Right atrium auricular region (tissue), 2 donors: ENCODE data around the gene ORAI2. TPM values are rescaled to one million over a fixed set of nuclear protein-coding genes. Genes with fewer than 3 reads are reported as not detected.

Experiments used
- DNase-seq: peaks from one replicate; pipeline ENCODE4 v3.0.0-alpha.2; 2019; ENCODE audit warnings: low spot score
- H3K27ac ChIP-seq, 2 donors: fragments of 200-600 bp; sonication (generic); 1 replicate in 1 of 2; 2 replicates in 1 of 2; pipeline ENCODE4 v1.5.1; 2016 to 2019
- H3K27me3 ChIP-seq, 2 donors: fragments of 200-600 bp; sonication (generic); one replicate each; pipeline versions ENCODE4 v1.5.1 to v1.6.0; 2017 to 2019
- H3K36me3 ChIP-seq: fragments of 200-600 bp; sonication (generic); one replicate; pipeline ENCODE4 v1.5.1; 2016
- H3K4me1 ChIP-seq, 2 donors: fragments of 200-600 bp; sonication (generic); one replicate each; pipeline versions ENCODE4 v1.5.1 to v1.6.0; 2017 to 2019
- H3K4me3 ChIP-seq, 2 donors: fragments of 200-600 bp; sonication (generic); 1 replicate in 1 of 2; 2 replicates in 1 of 2; pipeline ENCODE4 v1.5.1; 2017 to 2019; ENCODE audit warnings: mild to moderate bottlenecking in 1 of 2, moderate library complexity in 1 of 2
- H3K9me3 ChIP-seq, 2 donors: fragments of 200-600 bp; sonication (generic); one replicate each; pipeline ENCODE4 v1.5.1; 2019
- total RNA-seq, 2 donors: library from RNA; depleted of rRNA; stranded (reverse); fragments of >200 nt; gene quantifications; one replicate each; pipeline ENCODE4 v1.1.0, GENCODE V29; 2016
- TF ChIP-seq, protein P1 (sequence below), 2 donors: fragments of 200-600 bp; sonication (generic); IDR thresholded peaks; one replicate each; pipeline ENCODE4 v1.5.1; 2019; ENCODE audit warnings: antibody characterized with exemption in 2 of 2

The ORAI2 gene
- total RNA-seq, 2 donors from 2014 or later, result 5.9 to 13.3 TPM

DNA sequence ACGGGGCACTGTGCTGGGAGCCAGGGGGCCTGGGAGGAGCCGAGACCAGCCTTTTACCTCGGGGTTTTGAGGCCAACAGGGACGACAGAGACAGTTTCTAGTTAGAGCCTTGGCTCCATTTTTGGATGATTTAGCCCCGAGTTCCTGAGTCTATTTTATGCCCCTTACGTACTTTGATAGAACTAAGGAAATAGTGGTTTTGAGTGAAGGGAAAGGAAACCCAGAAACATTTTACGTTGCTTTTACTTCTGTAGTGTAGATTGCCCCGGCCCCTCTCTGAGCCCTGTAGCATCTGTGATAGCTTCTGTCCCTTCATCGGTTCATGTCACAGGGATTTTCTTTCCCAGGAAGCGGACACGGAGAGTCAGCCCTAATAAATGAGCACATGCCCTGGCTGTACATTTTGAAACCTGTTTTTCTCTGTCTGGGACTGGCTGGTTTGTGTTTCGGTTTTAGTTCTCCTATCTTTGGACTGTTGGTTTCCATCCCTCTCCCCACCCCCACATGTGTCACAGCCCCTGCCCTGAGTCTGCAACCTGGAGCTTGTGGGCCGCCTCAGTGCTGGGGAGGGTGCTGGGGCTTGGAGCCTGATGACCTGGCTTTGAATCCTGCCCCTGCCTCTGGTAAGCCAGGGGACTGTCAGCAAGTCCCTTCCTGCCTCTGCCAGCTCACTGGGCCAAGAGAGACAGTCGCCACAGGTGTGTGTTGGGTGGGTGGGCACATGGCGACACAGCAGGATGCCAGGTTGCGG lies 6.9 kb upstream of the ORAI2 start:
- TF ChIP-seq, protein P1, sequence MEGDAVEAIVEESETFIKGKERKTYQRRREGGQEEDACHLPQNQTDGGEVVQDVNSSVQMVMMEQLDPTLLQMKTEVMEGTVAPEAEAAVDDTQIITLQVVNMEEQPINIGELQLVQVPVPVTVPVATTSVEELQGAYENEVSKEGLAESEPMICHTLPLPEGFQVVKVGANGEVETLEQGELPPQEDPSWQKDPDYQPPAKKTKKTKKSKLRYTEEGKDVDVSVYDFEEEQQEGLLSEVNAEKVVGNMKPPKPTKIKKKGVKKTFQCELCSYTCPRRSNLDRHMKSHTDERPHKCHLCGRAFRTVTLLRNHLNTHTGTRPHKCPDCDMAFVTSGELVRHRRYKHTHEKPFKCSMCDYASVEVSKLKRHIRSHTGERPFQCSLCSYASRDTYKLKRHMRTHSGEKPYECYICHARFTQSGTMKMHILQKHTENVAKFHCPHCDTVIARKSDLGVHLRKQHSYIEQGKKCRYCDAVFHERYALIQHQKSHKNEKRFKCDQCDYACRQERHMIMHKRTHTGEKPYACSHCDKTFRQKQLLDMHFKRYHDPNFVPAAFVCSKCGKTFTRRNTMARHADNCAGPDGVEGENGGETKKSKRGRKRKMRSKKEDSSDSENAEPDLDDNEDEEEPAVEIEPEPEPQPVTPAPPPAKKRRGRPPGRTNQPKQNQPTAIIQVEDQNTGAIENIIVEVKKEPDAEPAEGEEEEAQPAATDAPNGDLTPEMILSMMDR (IDR thresholded peaks at IDR 0.05), result no peak
- Histone ChIP-seq H3K4me1 (no peaks in the 10 kb centered on the region), H3K4me3 (no peak overlapping the region), H3K36me3 (peaks cover 37% of the 10 kb centered on the region), H3K9me3 (no peaks in the 10 kb centered on the region), H3K27ac (no peak overlapping the region), H3K27me3 (no peaks in the 10 kb centered on the region)
- no peak for DNase-seq

GRCh38 chr7:102427019-102427405 lies 6.4 kb upstream of the ORAI2 start:
- H3K27ac ChIP-seq, result no peak overlapping the region
- H3K4me3 ChIP-seq, result no peak overlapping the region
- no peaks in the 10 kb centered on the region for H3K4me1 ChIP-seq
- no peaks in the 10 kb centered on the region for H3K27me3 ChIP-seq
- TF ChIP-seq, protein P1 (IDR thresholded peaks at IDR 0.05), result no peak
- no peaks in the 10 kb centered on the region for H3K9me3 ChIP-seq
- peaks cover 32% of the 10 kb centered on the region for H3K36me3 ChIP-seq
- DNase-seq, result no peak

- H3K27ac ChIP-seq, result no peak overlapping the region
- no peak for DNase-seq
- TF ChIP-seq, protein P1 (IDR thresholded peaks at IDR 0.05), result no peak
- H3K4me1 ChIP-seq, result peaks cover 0 to 14% of the 10 kb centered on the region in 2 donors
- H3K36me3 ChIP-seq, result peaks cover 30% of the 10 kb centered on the region
- H3K27me3 ChIP-seq, result no peaks in the 10 kb centered on the region
- H3K4me3 ChIP-seq, result no peak overlapping the region
- no peaks in the 10 kb centered on the region for H3K9me3 ChIP-seq
Observed at GRCh38 chr7:102429141-102429899, 4.1 kb upstream of the ORAI2 start.

- Histone ChIP-seq H3K4me1 (peaks cover 0 to 18% of the 10 kb centered on the region in 2 donors), H3K27ac (no peak overlapping the region), H3K36me3 (peaks cover 9% of the 10 kb centered on the region), H3K27me3 (no peaks in the 10 kb centered on the region), H3K9me3 (no peaks in the 10 kb centered on the region), H3K4me3 (no peak overlapping the region)
- no peak for DNase-seq
- TF ChIP-seq, protein P1 (IDR thresholded peaks at IDR 0.05), result no peak
Observed at GRCh38 chr7:102431617-102432298, 1.6 kb upstream of the ORAI2 start.

GRCh38 chr7:102432442-102433218 lies 745 bp upstream of the ORAI2 start:
- Histone ChIP-seq H3K36me3 (peaks cover under 1% of the 10 kb centered on the region), H3K27ac (peak overlapping the region; percentile 66), H3K9me3 (no peaks in the 10 kb centered on the region), H3K4me3 (peak overlapping the region; percentile 66 to 85), H3K4me1 (peaks cover 0 to 18% of the 10 kb centered on the region in 2 donors), H3K27me3 (no peaks in the 10 kb centered on the region)
- TF ChIP-seq, protein P1 (IDR thresholded peaks at IDR 0.05), result no peak
- no peak for DNase-seq
